HG02571 (cell line): ENCODE data around the gene PRSS48.
"Not testable (repeated sequence)": the region's sequence is repeated elsewhere in the genome, so short reads cannot be mapped to it uniquely, and the experiment has no call there.

Source experiments
- ATAC-seq: cut with Tn5 transposase; IDR thresholded peaks from one replicate; pipeline ENCODE4 v1.9.1; 2021; ENCODE audit warnings: mild to moderate bottlenecking, moderate library complexity; ENCODE audit not compliant: unreplicated experiment

Gene PRSS48

GRCh38 chr4:151276787-151277562, at the start of gene PRSS48:
Gene PRSS48, plus strand, starts transcription at chr4:151277161. Its CDS starts 12 bp downstream, at chr4:151277173.
- no peak for ATAC-seq

- no peak for ATAC-seq
These were observed 49.8 kb upstream of the PRSS48 start for GRCh38 chr4:151227172-151227571.

GRCh38 chr4:151227731-151228130, 49.2 kb upstream of the PRSS48 start:
- ATAC-seq: no peak

- ATAC-seq: no peak
These were observed 48.5 kb upstream of the PRSS48 start for GRCh38 chr4:151228189-151229119.

- no peak for ATAC-seq
These were observed 44.9 kb upstream of the PRSS48 start for GRCh38 chr4:151231915-151232595.

- no peak for ATAC-seq
These were observed 43.4 kb upstream of the PRSS48 start for GRCh38 chr4:151233600-151233999.

- ATAC-seq: not testable (repeated sequence)
These were observed 41.6 kb upstream of the PRSS48 start for GRCh38 chr4:151235373-151235772.

GRCh38 chr4:151236036-151236435, 40.9 kb upstream of the PRSS48 start:
- no peak for ATAC-seq

GRCh38 chr4:151238477-151238876, 38.5 kb upstream of the PRSS48 start:
- no peak for ATAC-seq

GRCh38 chr4:151239608-151240007, 37.4 kb upstream of the PRSS48 start:
- no peak for ATAC-seq

GRCh38 chr4:151242305-151242704, 34.7 kb upstream of the PRSS48 start:
- no peak for ATAC-seq

GRCh38 chr4:151246742-151247141, 30.2 kb upstream of the PRSS48 start:
- ATAC-seq: no peak

GRCh38 chr4:151247395-151247794, 29.6 kb upstream of the PRSS48 start:
- no peak for ATAC-seq

GRCh38 chr4:151248519-151248918, 28.4 kb upstream of the PRSS48 start:
- ATAC-seq: no peak

- ATAC-seq: no peak
These were observed 26.3 kb upstream of the PRSS48 start for GRCh38 chr4:151250706-151251105.

- no peak for ATAC-seq
These were observed 25.2 kb upstream of the PRSS48 start for GRCh38 chr4:151251603-151252304.

GRCh38 chr4:151255226-151255625, 21.7 kb upstream of the PRSS48 start:
- ATAC-seq: not testable (repeated sequence)

GRCh38 chr4:151255680-151256079, 21.3 kb upstream of the PRSS48 start:
- not testable (repeated sequence) for ATAC-seq

- no peak for ATAC-seq
These were observed 20.8 kb upstream of the PRSS48 start for GRCh38 chr4:151256134-151256533.

GRCh38 chr4:151257704-151258103, 19.3 kb upstream of the PRSS48 start:
- no peak for ATAC-seq

GRCh38 chr4:151259752-151260151, 17.2 kb upstream of the PRSS48 start:
- no peak for ATAC-seq
